ENCODE results near the gene NPAS3.
A peak's percentile ranks its signal among the peaks of the same experiment; 100 is the strongest.

The NPAS3 gene

DNA sequence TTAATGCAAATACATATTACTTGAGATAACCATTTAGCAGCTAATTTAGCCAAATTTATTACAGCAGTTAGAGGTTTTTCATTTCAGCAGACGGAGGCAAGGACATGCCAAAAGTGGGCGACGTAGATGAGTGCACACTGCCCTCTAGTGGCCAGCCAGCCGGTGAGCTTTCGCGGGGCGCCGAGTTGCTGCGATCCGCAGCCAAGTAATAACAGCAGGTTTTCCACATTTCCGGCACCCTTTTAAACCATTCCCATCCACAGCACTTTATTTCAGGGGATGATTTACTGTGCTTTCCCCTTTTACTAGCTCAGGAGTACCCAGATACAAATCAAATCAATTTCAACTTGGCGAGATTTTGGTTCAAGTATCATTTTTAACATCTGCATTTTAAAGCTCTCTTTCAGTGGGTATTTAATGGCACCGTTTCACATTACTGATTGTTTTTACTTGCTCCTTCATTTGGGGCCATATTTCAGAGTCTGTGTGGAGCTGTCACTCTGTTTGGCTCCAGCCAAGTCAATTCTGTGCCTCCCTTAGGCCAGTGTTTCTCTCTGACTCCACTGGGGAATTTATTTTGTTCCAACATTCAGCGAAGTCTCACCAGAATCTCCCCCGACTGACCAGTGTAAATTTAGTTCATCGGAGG lies 854.2 kb downstream of the NPAS3 start (continued):
- TF ChIP-seq ZNF707 (tag by site-specific recombination; IDR thresholded peaks at IDR 0.05), result no peak
- TF ChIP-seq, protein P1, sequence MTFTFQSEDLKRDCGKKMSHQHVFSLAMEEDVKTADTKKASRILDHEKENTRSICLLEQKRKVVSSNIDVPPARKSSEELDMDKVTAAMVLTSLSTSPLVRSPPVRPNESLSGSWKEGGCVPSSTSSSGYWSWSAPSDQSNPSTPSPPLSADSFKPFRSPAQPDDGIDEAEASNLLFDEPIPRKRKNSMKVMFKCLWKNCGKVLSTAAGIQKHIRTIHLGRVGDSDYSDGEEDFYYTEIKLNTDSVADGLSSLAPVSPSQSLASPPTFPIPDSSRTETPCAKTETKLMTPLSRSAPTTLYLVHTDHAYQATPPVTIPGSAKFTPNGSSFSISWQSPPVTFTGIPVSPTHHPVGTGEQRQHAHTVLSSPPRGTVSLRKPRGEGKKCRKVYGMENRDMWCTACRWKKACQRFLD (tag by site-specific recombination; IDR thresholded peaks at IDR 0.05), result no peak
- TF ChIP-seq, protein P2, sequence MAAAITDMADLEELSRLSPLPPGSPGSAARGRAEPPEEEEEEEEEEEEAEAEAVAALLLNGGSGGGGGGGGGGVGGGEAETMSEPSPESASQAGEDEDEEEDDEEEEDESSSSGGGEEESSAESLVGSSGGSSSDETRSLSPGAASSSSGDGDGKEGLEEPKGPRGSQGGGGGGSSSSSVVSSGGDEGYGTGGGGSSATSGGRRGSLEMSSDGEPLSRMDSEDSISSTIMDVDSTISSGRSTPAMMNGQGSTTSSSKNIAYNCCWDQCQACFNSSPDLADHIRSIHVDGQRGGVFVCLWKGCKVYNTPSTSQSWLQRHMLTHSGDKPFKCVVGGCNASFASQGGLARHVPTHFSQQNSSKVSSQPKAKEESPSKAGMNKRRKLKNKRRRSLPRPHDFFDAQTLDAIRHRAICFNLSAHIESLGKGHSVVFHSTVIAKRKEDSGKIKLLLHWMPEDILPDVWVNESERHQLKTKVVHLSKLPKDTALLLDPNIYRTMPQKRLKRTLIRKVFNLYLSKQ (tag by site-specific recombination; IDR thresholded peaks at IDR 0.05; ENCODE audit: borderline replicate concordance), result no peak
- peak; percentile 40; the same call in 1 of the 2 replicates for TF ChIP-seq ZBTB8A (tag by site-specific recombination; IDR thresholded peaks at IDR 0.05)
- 0 out of 2 replicates have a peak, but pooled peaks have one; percentile 17 for TF ChIP-seq OSR2 (tag by site-specific recombination; IDR thresholded peaks at IDR 0.05)
- TF ChIP-seq FEZF1 (tag by site-specific recombination; IDR thresholded peaks at IDR 0.05), result peak; percentile 56
- peak; percentile 28; the same call in 1 of the 2 replicates for TF ChIP-seq ZEB2 (tag by site-specific recombination; IDR thresholded peaks at IDR 0.05)
- TF ChIP-seq SP7 (tag by site-specific recombination; IDR thresholded peaks at IDR 0.05), result peak; percentile 38; the same call in 1 of the 2 replicates
- peak; percentile 93 for TF ChIP-seq ZNF654 (tag by site-specific recombination; IDR thresholded peaks at IDR 0.05; ENCODE audit: low read depth)
- peak; percentile 56; the same call in 1 of the 2 replicates for TF ChIP-seq ZSCAN30 (tag by site-specific recombination; IDR thresholded peaks at IDR 0.05)
- TF ChIP-seq ZNF768 (tag by site-specific recombination; IDR thresholded peaks at IDR 0.05), result no peak

DNA sequence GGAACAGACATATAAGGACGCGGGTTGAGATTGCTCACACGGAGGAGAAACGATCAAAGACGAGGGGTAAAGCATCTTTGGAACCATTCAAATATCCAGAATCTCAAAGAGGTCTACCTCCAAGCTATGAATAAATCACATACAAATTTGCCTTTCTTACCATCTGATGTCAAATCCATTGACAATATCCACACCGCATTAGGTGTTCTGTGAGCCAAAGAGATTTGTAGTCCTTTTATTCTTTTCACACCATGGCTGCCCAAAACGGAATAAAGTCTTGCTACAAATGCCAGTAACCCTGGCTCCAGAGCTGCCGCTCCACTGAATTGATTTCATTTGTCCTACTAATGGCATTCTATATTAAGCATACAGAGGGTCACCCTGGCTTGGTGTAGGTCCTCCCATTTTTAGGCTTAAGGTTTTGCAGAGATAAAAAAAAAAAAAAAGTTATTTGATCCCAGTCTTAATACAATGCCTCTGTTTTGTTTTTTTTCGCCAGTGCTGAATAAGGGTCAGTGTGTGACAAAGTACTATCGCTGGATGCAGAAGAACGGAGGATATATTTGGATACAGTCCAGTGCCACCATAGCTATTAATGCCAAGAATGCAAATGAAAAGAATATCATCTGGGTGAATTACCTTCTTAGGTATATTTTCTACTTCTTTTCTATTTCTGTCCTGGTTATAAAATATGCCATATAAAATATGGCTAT lies 854.9 kb downstream of the NPAS3 start:
- H3K27ac ChIP-seq (ENCODE audit: extremely low read depth, low read depth, low read length), result no peak overlapping the region
- no peak overlapping the region for H3K4me3 ChIP-seq (ENCODE audit: low read depth, low read length)
- TF ChIP-seq, protein P3, sequence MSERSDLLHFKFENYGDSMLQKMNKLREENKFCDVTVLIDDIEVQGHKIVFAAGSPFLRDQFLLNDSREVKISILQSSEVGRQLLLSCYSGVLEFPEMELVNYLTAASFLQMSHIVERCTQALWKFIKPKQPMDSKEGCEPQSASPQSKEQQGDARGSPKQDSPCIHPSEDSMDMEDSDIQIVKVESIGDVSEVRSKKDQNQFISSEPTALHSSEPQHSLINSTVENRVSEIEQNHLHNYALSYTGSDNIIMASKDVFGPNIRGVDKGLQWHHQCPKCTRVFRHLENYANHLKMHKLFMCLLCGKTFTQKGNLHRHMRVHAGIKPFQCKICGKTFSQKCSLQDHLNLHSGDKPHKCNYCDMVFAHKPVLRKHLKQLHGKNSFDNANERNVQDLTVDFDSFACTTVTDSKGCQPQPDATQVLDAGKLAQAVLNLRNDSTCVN (tag by site-specific recombination; optimal IDR thresholded peaks at IDR 0.05), result no peak
- TF ChIP-seq ZNF544 (tag by site-specific recombination; IDR thresholded peaks at IDR 0.05) (no peak), GFI1B (tag by site-specific recombination; IDR thresholded peaks at IDR 0.05) (no peak), MEIS1 (CRISPR knock-in tag; IDR thresholded peaks at IDR 0.05; ENCODE audit: borderline replicate concordance) (no peak), ZNF426 (tag by site-specific recombination; IDR thresholded peaks at IDR 0.05) (no peak), ZNF837 (tag by site-specific recombination; IDR thresholded peaks at IDR 0.05) (no peak), ZSCAN16 (tag by site-specific recombination; IDR thresholded peaks at IDR 0.05) (no peak), ZNF169 (tag by site-specific recombination; IDR thresholded peaks at IDR 0.05) (no peak), ZNF223 (tag by site-specific recombination; IDR thresholded peaks at IDR 0.05) (no peak), ZNF138 (tag by site-specific recombination; IDR thresholded peaks at IDR 0.05; ENCODE audit: borderline replicate concordance) (no peak), EGR2 (tag by site-specific recombination; IDR thresholded peaks at IDR 0.05; ENCODE audit: low read depth) (no peak), GLIS1 (tag by site-specific recombination; IDR thresholded peaks at IDR 0.05) (no peak), KLF8 (tag by site-specific recombination; IDR thresholded peaks at IDR 0.05) (no peak), WT1 (tag by site-specific recombination; IDR thresholded peaks at IDR 0.05) (no peak), ZNF19 (tag by site-specific recombination; IDR thresholded peaks at IDR 0.05; ENCODE audit: low read depth) (no peak)
- TF ChIP-seq, protein P4, sequence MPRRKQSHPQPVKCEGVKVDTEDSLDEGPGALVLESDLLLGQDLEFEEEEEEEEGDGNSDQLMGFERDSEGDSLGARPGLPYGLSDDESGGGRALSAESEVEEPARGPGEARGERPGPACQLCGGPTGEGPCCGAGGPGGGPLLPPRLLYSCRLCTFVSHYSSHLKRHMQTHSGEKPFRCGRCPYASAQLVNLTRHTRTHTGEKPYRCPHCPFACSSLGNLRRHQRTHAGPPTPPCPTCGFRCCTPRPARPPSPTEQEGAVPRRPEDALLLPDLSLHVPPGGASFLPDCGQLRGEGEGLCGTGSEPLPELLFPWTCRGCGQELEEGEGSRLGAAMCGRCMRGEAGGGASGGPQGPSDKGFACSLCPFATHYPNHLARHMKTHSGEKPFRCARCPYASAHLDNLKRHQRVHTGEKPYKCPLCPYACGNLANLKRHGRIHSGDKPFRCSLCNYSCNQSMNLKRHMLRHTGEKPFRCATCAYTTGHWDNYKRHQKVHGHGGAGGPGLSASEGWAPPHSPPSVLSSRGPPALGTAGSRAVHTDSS (tag by site-specific recombination; IDR thresholded peaks at IDR 0.05), result no peak
- TF ChIP-seq, protein P5, sequence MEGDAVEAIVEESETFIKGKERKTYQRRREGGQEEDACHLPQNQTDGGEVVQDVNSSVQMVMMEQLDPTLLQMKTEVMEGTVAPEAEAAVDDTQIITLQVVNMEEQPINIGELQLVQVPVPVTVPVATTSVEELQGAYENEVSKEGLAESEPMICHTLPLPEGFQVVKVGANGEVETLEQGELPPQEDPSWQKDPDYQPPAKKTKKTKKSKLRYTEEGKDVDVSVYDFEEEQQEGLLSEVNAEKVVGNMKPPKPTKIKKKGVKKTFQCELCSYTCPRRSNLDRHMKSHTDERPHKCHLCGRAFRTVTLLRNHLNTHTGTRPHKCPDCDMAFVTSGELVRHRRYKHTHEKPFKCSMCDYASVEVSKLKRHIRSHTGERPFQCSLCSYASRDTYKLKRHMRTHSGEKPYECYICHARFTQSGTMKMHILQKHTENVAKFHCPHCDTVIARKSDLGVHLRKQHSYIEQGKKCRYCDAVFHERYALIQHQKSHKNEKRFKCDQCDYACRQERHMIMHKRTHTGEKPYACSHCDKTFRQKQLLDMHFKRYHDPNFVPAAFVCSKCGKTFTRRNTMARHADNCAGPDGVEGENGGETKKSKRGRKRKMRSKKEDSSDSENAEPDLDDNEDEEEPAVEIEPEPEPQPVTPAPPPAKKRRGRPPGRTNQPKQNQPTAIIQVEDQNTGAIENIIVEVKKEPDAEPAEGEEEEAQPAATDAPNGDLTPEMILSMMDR (tag by site-specific recombination; IDR thresholded peaks at IDR 0.05), result no peak
- H3K4me1 ChIP-seq (ENCODE audit: control insufficient read depth, insufficient read depth, low read length), result no peaks in the 10 kb centered on the region; the same call in 1 of the 2 replicates
- H3K36me3 ChIP-seq (ENCODE audit: control insufficient read depth in 2 of 2, insufficient read depth in 1 of 2, low read length in 2 of 2), result no peaks in the 10 kb centered on the region
- CTCF ChIA-PET, result interaction anchor here (0.6 to 2.5 kb wide), 39 partner anchors 9 to 1433 kb away, joined by 3 to 33 read pairs (median 4); no protein-coding TSS in a partner anchor
- no peaks in the 10 kb centered on the region for H3K9me3 ChIP-seq (ENCODE audit: control insufficient read depth, insufficient read depth, low read depth, low read length)
- POLR2A ChIA-PET, result no interaction called here
